SU-DHL-6 (cell line): ENCODE data around the gene OCIAD1.

ENCODE experiments used
- H2AFZ ChIP-seq: fragments of 200-600 bp; sonication (generic); 2 replicates; pipeline ENCODE4 v1.6.1; 2014; ENCODE audit warnings: low read depth, mild to moderate bottlenecking, moderate library complexity, mixed read lengths, antibody characterized with exemption, low read length; ENCODE audit not compliant: severe bottlenecking
- H3F3A ChIP-seq: fragments of 200-600 bp; shearing (Covaris generic); 2 replicates; pipeline ENCODE4 v1.6.0; 2016; ENCODE audit warnings: antibody characterized with exemption, mild to moderate bottlenecking; ENCODE audit not compliant: insufficient read depth
- H3K27ac ChIP-seq: fragments of 200-600 bp; sonication (generic); 2 replicates; pipeline ENCODE4 v1.5.1; 2016; ENCODE audit warnings: low read depth, mild to moderate bottlenecking, low read length, moderate library complexity, mixed read lengths
- H3K27me3 ChIP-seq: fragments of 200-600 bp; sonication (generic), shearing (Covaris generic); 2 replicates; pipeline ENCODE4 v1.6.0; 2014; ENCODE audit warnings: mild to moderate bottlenecking, low read length
- H3K36me3 ChIP-seq: fragments of 200-600 bp; sonication (generic); 2 replicates; pipeline ENCODE4 v1.6.1; 2014; ENCODE audit warnings: mild to moderate bottlenecking, low read length, mixed read lengths
- H3K4me2 ChIP-seq: fragments of 300-600, 200-600 bp; shearing (Covaris generic), sonication (generic); 2 replicates; pipeline ENCODE4 v1.6.0; 2014; ENCODE audit warnings: low read length, low read depth, mild to moderate bottlenecking; ENCODE audit not compliant: poor library complexity, severe bottlenecking
- H3K4me3 ChIP-seq: fragments of 200-600 bp; sonication (generic); 2 replicates; pipeline ENCODE4 v1.5.1; 2014; ENCODE audit warnings: antibody characterized with exemption, low read length, mild to moderate bottlenecking, mixed read lengths; ENCODE audit not compliant: insufficient read depth, poor library complexity, severe bottlenecking
- H3K79me2 ChIP-seq: fragments of 200-600 bp; sonication (generic); 2 replicates; pipeline ENCODE4 v1.6.1; 2014; ENCODE audit warnings: mild to moderate bottlenecking, low read length, moderate library complexity; ENCODE audit not compliant: insufficient read depth
- H3K9ac ChIP-seq: fragments of 200-600 bp; sonication (generic); 2 replicates; pipeline ENCODE4 v1.7.0; 2014; ENCODE audit warnings: mild to moderate bottlenecking, low read length
- H3K9me2 ChIP-seq: fragments of 200-600 bp; sonication (generic); replicated peaks from 2 replicates; pipeline ENCODE4 v1.6.1; 2014; ENCODE audit warnings: low read length; ENCODE audit not compliant: insufficient read depth
- H3K9me3 ChIP-seq: fragments of 200-600 bp; sonication (generic); 2 replicates; pipeline ENCODE4 v1.6.1; 2014; ENCODE audit warnings: low read length, mixed read lengths; ENCODE audit not compliant: insufficient read depth
- H4K20me1 ChIP-seq: fragments of 200-600 bp; sonication (generic); 2 replicates; pipeline ENCODE4 v1.6.1; 2014; ENCODE audit warnings: low read depth, mild to moderate bottlenecking, antibody characterized with exemption, low read length, moderate library complexity, mixed read lengths
- EZH2phosphoT487 ChIP-seq: fragments of 200-600 bp; sonication (generic), shearing (Covaris generic); conservative IDR thresholded peaks from 2 replicates; pipeline ENCODE4 v1.6.1; 2018; ENCODE audit warnings: mild to moderate bottlenecking, antibody characterized with exemption, low read length, moderate library complexity, mixed read lengths
- TF ChIP-seq, protein P1 (sequence below): fragments of 200-600 bp; sonication (generic); IDR thresholded peaks from one replicate; pipeline ENCODE4 v1.5.1; 2017; ENCODE audit warnings: antibody characterized with exemption, mild to moderate bottlenecking, low read length, moderate library complexity; ENCODE audit not compliant: insufficient read depth, poor library complexity, severe bottlenecking

Gene OCIAD1

DNA sequence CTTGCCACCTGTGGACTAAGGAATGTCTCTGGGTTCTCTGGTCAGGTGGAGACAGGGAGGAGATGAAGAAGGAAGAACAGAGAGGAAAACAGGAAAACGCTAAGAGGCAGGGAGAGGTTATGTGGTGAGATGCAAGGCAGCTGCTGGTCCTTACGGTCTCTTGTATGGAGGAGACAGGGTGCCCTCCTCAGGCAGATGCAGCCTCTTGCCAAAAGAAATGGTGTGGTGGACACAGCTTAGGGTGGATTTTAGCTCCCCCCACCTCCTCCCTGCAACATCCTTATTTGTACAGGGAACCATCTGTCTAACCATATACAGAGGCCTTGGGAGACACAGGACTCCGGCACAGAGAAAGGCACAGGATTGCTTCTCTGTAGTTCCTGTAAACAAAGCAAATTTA, 66.0 kb downstream of the OCIAD1 start:
- H3K9me2 ChIP-seq = no peaks in the 10 kb centered on the region
- H3K9ac ChIP-seq = no peak overlapping the region
- no peaks in the 10 kb centered on the region for H3K27me3 ChIP-seq
- no peak overlapping the region for H3K4me2 ChIP-seq
- no peaks in the 10 kb centered on the region for H3K9me3 ChIP-seq
- H3F3A ChIP-seq = no peaks in the 10 kb centered on the region
- H3K4me3 ChIP-seq = no peak overlapping the region
- H3K79me2 ChIP-seq = no peaks in the 10 kb centered on the region
- H2AFZ ChIP-seq = no peak overlapping the region
- TF ChIP-seq, protein P1, sequence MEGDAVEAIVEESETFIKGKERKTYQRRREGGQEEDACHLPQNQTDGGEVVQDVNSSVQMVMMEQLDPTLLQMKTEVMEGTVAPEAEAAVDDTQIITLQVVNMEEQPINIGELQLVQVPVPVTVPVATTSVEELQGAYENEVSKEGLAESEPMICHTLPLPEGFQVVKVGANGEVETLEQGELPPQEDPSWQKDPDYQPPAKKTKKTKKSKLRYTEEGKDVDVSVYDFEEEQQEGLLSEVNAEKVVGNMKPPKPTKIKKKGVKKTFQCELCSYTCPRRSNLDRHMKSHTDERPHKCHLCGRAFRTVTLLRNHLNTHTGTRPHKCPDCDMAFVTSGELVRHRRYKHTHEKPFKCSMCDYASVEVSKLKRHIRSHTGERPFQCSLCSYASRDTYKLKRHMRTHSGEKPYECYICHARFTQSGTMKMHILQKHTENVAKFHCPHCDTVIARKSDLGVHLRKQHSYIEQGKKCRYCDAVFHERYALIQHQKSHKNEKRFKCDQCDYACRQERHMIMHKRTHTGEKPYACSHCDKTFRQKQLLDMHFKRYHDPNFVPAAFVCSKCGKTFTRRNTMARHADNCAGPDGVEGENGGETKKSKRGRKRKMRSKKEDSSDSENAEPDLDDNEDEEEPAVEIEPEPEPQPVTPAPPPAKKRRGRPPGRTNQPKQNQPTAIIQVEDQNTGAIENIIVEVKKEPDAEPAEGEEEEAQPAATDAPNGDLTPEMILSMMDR = no peak
- TF ChIP-seq EZH2phosphoT487 = no peak
- H3K36me3 ChIP-seq = peaks cover 11% of the 10 kb centered on the region; the same call in 1 of the 2 replicates
- H3K27ac ChIP-seq = no peak overlapping the region
- no peaks in the 10 kb centered on the region for H4K20me1 ChIP-seq

DNA sequence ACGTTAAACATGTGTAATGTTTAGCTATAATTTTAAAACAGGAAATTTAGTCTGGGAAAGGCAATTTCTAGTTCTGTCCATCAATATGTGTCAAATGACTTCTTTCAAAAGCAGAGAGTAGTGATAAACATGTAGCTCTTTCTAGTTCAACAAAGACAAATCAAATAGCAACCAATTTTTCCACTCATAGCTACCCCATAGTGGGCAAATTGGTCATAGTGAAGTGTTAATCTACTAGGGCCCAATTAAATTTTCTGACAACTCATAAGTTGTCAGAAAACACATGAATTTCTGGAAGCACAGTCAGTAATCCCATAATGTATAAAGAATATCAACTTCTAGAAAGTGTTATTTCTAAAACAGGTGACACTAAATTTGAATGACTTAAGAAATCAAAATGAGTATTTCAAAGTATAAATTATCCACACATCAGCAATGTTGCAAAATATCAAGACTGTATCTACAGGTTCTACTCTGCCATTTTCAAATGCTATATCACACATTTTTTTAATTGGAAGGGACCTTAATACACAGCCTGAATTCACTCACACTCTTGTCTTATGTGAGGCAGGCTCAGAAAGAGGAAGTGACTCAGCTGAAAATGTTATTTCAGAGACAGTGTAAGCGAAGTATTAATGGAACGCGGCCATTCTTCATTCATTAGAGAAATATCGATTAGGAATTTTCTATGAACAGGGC, 68.0 kb downstream of the OCIAD1 start:
- Histone ChIP-seq H3K9me2 (no peaks in the 10 kb centered on the region), H3K9me3 (no peaks in the 10 kb centered on the region), H3K4me2 (no peak overlapping the region), H4K20me1 (no peaks in the 10 kb centered on the region), H3K27ac (peak overlapping the region; percentile 20; the same call in 1 of the 2 replicates), H3F3A (no peaks in the 10 kb centered on the region), H3K27me3 (no peaks in the 10 kb centered on the region), H3K9ac (no peak overlapping the region), H3K36me3 (0 out of 2 replicates have a peak, but pooled peaks cover 8% of the 10 kb centered on the region), H2AFZ (no peak overlapping the region), H3K4me3 (no peak overlapping the region), H3K79me2 (no peaks in the 10 kb centered on the region)
- no peak for TF ChIP-seq EZH2phosphoT487
- TF ChIP-seq, protein P1 = no peak

DNA sequence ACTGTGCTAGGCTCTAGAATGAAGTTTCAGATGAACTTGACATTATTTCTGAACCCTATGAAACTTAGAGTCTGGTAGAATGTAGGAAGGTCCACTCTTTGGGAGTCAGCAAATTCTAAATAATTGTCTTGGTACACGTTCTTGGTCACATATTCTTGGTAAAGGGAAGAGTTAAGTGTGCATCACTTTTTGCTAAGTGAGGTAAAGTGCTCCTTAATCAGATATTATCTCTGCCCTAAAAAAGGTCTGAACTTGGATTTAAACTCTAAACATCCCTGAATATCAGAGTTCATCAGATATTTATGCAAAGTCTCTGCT, 68.5 kb downstream of the OCIAD1 start:
- H3K4me2 ChIP-seq = no peak overlapping the region
- H3K4me3 ChIP-seq = no peak overlapping the region

More for the DNA sequence above, 68.5 kb downstream of the OCIAD1 start:
- Histone ChIP-seq H3K9ac (no peak overlapping the region), H3K79me2 (no peaks in the 10 kb centered on the region), H3F3A (no peaks in the 10 kb centered on the region), H3K9me3 (no peaks in the 10 kb centered on the region), H3K27ac (peak overlapping the region; percentile 20; the same call in 1 of the 2 replicates), H4K20me1 (no peaks in the 10 kb centered on the region), H3K36me3 (0 out of 2 replicates have a peak, but pooled peaks cover 8% of the 10 kb centered on the region), H2AFZ (no peak overlapping the region), H3K27me3 (no peaks in the 10 kb centered on the region), H3K9me2 (no peaks in the 10 kb centered on the region)
- TF ChIP-seq EZH2phosphoT487 = no peak
- TF ChIP-seq, protein P1 = no peak
